GM10248 (cell line): ENCODE measurements around the gene MDFIC2.
"Not testable (repeated sequence)": the region's sequence is repeated elsewhere in the genome, so short reads cannot be mapped to it uniquely, and the experiment has no call there.

ENCODE experiments used
- CTCF ChIA-PET: fragments of 300-600 bp; sonication (Branson Sonifier 250); formaldehyde crosslinking; extraction: SDS; loops from one replicate; lab custom pipeline; 2021; ENCODE audit warnings: antibody characterized with exemption; lab: Yijun Ruan, JAX
- POLR2A ChIA-PET: fragments of 350-650 bp; sonication (Branson Sonifier 250); formaldehyde crosslinking; extraction: SDS; loops from one replicate; lab custom pipeline; 2020; ENCODE audit warnings: antibody characterized with exemption; lab: Yijun Ruan, JAX
- DNase-seq: peaks from one replicate; pipeline ENCODE4 v3.0.0; 2012; ENCODE audit errors: extremely low spot score
- TF ChIP-seq, protein P1 (sequence below): IDR thresholded peaks from 2 replicates; pipeline ENCODE4 v1.5.1; 2012; ENCODE audit warnings: mild to moderate bottlenecking, low read depth; ENCODE audit errors: extremely low read depth, missing control alignments, control extremely low read depth

MDFIC2 gene

GRCh38 chr3:70312336-70312735 is at the start of gene MDFIC2:
TSS of gene MDFIC2 (minus strand) at chr3:70312638. CDS start at chr3:70311973, 665 bp downstream.
- DNase-seq = no peak
- TF ChIP-seq, protein P1, sequence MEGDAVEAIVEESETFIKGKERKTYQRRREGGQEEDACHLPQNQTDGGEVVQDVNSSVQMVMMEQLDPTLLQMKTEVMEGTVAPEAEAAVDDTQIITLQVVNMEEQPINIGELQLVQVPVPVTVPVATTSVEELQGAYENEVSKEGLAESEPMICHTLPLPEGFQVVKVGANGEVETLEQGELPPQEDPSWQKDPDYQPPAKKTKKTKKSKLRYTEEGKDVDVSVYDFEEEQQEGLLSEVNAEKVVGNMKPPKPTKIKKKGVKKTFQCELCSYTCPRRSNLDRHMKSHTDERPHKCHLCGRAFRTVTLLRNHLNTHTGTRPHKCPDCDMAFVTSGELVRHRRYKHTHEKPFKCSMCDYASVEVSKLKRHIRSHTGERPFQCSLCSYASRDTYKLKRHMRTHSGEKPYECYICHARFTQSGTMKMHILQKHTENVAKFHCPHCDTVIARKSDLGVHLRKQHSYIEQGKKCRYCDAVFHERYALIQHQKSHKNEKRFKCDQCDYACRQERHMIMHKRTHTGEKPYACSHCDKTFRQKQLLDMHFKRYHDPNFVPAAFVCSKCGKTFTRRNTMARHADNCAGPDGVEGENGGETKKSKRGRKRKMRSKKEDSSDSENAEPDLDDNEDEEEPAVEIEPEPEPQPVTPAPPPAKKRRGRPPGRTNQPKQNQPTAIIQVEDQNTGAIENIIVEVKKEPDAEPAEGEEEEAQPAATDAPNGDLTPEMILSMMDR = no peak
- ChIA-PET POLR2A (no interaction called here), CTCF (interaction anchor here (0.8 kb wide), 1 partner anchor 15 kb away, joined by 3 read pairs; no protein-coding TSS in a partner anchor)

- CTCF ChIA-PET = interaction anchor here (3.8 kb wide), 1 partner anchor 242 kb away, joined by 31 read pairs; no protein-coding TSS in a partner anchor
- TF ChIP-seq, protein P1 = no peak
- POLR2A ChIA-PET = no interaction called here
- DNase-seq = peak; percentile 12
Measured at GRCh38 chr3:70360979-70361760, 48.7 kb upstream of the MDFIC2 start.

- POLR2A ChIA-PET = no interaction called here
- CTCF ChIA-PET = interaction anchor here (0.8 to 3.8 kb wide), 5 partner anchors 23 to 296 kb away, joined by 3 to 31 read pairs (median 3); no protein-coding TSS in a partner anchor
Measured at GRCh38 chr3:70359711-70360110, 47.3 kb upstream of the MDFIC2 start.

GRCh38 chr3:70358978-70359580 is 46.6 kb upstream of the MDFIC2 start:
- ChIA-PET CTCF (interaction anchor here (0.8 to 3.8 kb wide), 6 partner anchors 15 to 315 kb away, joined by 3 to 31 read pairs (median 3); no protein-coding TSS in a partner anchor), POLR2A (interaction anchor here (0.6 kb wide), 1 partner anchor 269 kb away, joined by 3 read pairs; no protein-coding TSS in a partner anchor)
- DNase-seq = no peak
- TF ChIP-seq, protein P1 = peak; percentile 59

More at GRCh38 chr3:70359711-70360110, 47.3 kb upstream of the MDFIC2 start:
- no peak for DNase-seq
- TF ChIP-seq, protein P1 = no peak

DNA sequence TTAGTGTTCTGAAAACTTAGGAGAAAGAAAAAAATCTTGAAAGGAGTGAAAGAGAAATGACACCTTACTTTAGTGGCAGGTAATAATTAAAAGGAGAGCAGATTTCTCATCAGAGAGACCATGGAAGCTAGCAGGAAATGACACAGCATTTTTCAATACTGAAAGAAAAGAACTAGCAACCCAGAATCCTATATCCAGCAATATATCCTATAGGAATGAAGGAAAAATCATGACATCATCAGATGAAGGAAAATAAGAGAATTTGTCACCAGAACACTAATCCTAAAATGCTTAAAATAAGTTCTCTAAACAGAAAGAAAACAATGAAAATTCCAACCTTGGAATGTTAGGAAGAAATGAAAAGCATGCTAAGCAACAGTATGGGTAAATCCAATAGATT is 39.8 kb upstream of the MDFIC2 start:
- ChIA-PET POLR2A (no interaction called here), CTCF (no interaction called here)
- DNase-seq = no peak
- TF ChIP-seq, protein P1 = no peak

DNA sequence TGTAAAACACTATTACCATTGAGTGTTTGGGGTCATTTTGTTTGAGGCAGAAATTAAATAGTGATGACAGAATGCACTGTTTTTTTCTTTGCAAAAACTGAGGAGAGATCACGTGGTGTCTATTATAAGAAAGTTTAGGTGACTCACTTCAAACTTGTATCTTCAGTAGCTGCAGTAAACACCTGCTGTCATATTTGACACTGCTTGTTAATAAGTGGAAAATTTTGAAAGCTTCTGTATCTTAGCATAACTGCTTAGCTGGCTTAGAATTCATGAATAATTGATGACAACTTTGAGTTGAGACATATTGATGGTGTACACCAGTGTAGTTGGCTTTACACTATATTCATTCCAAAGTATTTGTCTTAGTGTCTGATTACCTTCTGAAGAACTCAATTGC is 29.7 kb upstream of the MDFIC2 start:
- DNase-seq = no peak
- TF ChIP-seq, protein P1 = no peak
- ChIA-PET POLR2A (no interaction called here), CTCF (interaction anchor here (0.7 kb wide), 1 partner anchor 16 kb away, joined by 3 read pairs; no protein-coding TSS in a partner anchor)

- POLR2A ChIA-PET, CTCF ChIA-PET, DNase-seq: not testable (repeated sequence)
Measured at GRCh38 chr3:70336885-70337284, 24.4 kb upstream of the MDFIC2 start.
